Adrenal gland (tissue), 5 donors: ENCODE results near the gene TTC33.

Experiments used
- CTCF ChIP-seq, 6 experiments: fragments of 450-650 bp in 4 of 6; fragments of 200-600 bp in 2 of 6; sonication (generic) in 1 of 6; IDR thresholded peaks; 1 replicate in 5 of 6; 2 replicates in 1 of 6; pipeline versions ENCODE4 v1.5.1 to v1.8.0; 2016 to 2021; ENCODE audit warnings: antibody characterized with exemption in 6 of 6, mild to moderate bottlenecking in 2 of 6, moderate library complexity in 1 of 6
- POLR2A ChIP-seq, 2 donors: fragments of 450-650 bp; IDR thresholded peaks; one replicate each; pipeline ENCODE4 v1.6.1; 2017; ENCODE audit warnings: antibody characterized with exemption in 2 of 2, mild to moderate bottlenecking in 2 of 2, moderate library complexity in 1 of 2
- donor health status: DM: no; HTN: no; CAD: no.

GRCh38 chr5:40490464-40491111 is 265.2 kb downstream of the TTC33 start:
- TF ChIP-seq CTCF (IDR thresholded peaks at IDR 0.05) = no peak
- TF ChIP-seq POLR2A (IDR thresholded peaks at IDR 0.05) = no peak
